ENCODE results near the gene TIGAR.

TIGAR gene

GRCh38 chr12:4386801-4387200, 65.8 kb downstream of the TIGAR start:
- no peak for DNase-seq

GRCh38 chr12:4387607-4388006, 66.6 kb downstream of the TIGAR start:
- no peak for DNase-seq

DNA sequence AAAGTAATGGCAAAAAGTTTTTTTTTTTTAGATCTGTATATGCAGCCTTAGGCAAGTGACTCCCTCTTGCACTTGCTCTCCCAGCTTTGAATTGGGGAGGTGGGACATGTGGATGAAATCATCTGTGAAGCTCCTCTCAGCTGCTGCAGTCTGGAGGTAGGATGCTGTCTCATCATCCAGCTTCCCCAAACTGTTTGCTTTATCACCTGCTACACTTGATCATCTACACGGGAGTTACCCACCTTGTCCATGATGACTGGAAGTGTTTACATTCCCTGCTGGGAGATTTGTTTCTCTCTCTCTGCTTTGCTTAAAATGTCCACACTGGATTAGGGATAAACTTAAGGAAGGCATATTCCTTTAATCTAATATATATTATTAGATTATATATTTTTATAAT, 67.0 kb downstream of the TIGAR start:
- DNase-seq: no peak

DNA sequence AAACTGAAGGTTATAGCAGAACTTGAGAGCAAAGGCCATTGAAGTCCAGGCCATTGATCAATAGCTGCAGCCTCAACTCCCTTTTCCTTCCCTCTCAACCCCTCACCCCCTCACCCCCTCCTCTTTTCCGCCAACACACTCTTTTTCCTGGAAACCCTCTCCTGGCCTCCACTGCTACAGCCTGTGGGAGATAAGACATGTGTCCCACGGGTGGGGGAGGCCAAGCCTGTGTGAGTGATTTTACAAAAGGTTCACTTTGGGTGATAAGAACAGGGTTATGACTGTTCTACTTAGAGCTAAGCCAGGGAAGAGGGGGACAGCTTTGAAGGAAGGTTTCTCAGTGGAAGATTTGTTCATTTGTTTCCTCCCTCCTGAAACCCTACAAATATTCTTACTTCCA, 67.6 kb downstream of the TIGAR start:
- DNase-seq: no peak

GRCh38 chr12:4392223-4392742, 71.3 kb downstream of the TIGAR start:
- no peak for DNase-seq

- DNase-seq: no peak
Observed at GRCh38 chr12:4393211-4393610, 72.2 kb downstream of the TIGAR start.

DNA sequence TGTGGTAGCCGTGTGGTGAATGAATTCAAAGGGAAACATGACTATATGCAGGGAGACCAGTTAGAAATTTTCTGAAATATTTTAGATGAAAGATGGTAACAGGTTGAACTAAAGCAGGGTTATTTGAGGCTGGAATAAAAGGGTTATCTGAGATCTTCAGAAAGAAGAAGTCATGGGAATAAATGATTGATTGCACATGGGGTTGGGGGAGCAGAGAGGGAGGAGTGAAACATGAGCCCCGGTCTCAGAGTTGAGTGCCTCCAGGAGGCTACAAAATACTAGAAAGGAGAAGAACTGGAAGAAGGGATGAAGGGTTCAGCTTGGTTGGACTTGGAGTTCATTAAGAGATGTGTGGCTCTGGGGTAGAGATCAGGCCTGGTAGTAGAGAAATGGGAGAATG, 74.8 kb downstream of the TIGAR start:
- no peak for DNase-seq

DNA sequence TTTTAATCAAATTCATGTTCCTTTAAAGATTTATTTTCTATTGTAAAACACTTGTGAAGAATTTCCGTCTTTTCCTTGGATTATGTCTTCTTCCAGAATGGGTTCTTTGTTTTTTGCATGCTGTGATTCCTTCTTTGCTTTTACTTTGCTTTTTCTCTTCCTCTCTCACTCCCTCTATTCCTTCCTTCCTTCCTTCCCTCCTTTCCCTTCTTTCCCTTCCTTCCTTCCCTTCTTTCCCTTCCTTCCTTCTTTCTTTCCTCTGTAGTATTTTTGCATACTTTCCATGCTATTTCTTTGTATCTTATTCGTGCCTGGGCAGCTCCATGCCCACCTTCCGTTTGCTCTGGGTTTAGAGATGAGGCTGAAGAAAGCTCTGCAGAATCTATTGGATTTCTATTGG, 80.1 kb downstream of the TIGAR start:
- DNase-seq: no peak

GRCh38 chr12:4402996-4403395, 82.0 kb downstream of the TIGAR start:
- no peak for DNase-seq

All from stimulated activated CD4-positive, alpha-beta T cell treated with anti-CD3 and anti-CD28 coated beads, Interleukin-4, amount 100 ng/mL, for 4 hours (primary cell).